HepG2 (cell line): ENCODE results near the gene OR5AN1.

Experiments used
- BRF2 ChIP-seq: sonication (generic); formaldehyde crosslinking; IDR thresholded peaks from 2 replicates; pipeline ENCODE4 v1.8.1; 2022; ENCODE audit warnings: mild to moderate bottlenecking, missing genetic modification reagents
- CTCF ChIP-seq: sonication (generic); formaldehyde crosslinking; IDR thresholded peaks from 2 replicates; pipeline ENCODE4 v1.5.0; 2020; ENCODE audit warnings: mild to moderate bottlenecking, missing genetic modification reagents, moderate library complexity
- HNF1B ChIP-seq: sonication (generic); formaldehyde crosslinking; IDR thresholded peaks from 2 replicates; pipeline ENCODE4 v1.5.1; 2020; ENCODE audit warnings: mild to moderate bottlenecking, moderate library complexity, missing genetic modification reagents
- NFE2 ChIP-seq: sonication (generic); formaldehyde crosslinking; IDR thresholded peaks from 2 replicates; pipeline ENCODE4 v1.4.0; 2020; ENCODE audit warnings: missing genetic modification reagents
- POLR2A ChIP-seq, 2 experiments: IDR thresholded peaks; 2 replicates each; pipeline ENCODE4 v1.6.1; 2011; ENCODE audit warnings: low read depth in 2 of 2, low read length in 2 of 2, mild to moderate bottlenecking in 1 of 2, moderate library complexity in 1 of 2; ENCODE audit not compliant: insufficient read depth in 1 of 2
- TAF15 ChIP-seq: fragments of 200-400 bp; formaldehyde crosslinking; IDR thresholded peaks from one replicate; pipeline ENCODE4 v1.6.1; 2018; ENCODE audit warnings: mild to moderate bottlenecking, low read depth, low read length; ENCODE audit not compliant: poor library complexity, severe bottlenecking
- ZFP90 ChIP-seq: sonication (generic); formaldehyde crosslinking; IDR thresholded peaks from 2 replicates; pipeline ENCODE4 v1.8.0; 2022; ENCODE audit warnings: missing genetic modification reagents, mild to moderate bottlenecking, inconsistent platforms, borderline replicate concordance
- ZNF704 ChIP-seq: sonication (generic); formaldehyde crosslinking; IDR thresholded peaks from 2 replicates; pipeline ENCODE4 v1.8.1; 2023; ENCODE audit warnings: mild to moderate bottlenecking, inconsistent platforms, moderate library complexity, missing genetic modification reagents, borderline replicate concordance

GRCh38 chr11:59403546-59403945 lies 44.9 kb downstream of the OR5AN1 start:
- no peak for TF ChIP-seq CTCF
- no peak for TF ChIP-seq ZNF704 (CRISPR knock-in tag)
- no peak for TF ChIP-seq POLR2A (IDR thresholded peaks at IDR 0.05; ENCODE audit: insufficient read depth in 1 of 2, low read depth in 2 of 2, low read length in 2 of 2)
- no peak for TF ChIP-seq HNF1B (CRISPR knock-in tag)
- no peak for TF ChIP-seq ZFP90 (CRISPR knock-in tag)
- TF ChIP-seq TAF15, result no peak
- TF ChIP-seq BRF2 (CRISPR knock-in tag), result no peak
- no peak for TF ChIP-seq NFE2 (CRISPR knock-in tag)
